CD4-positive, alpha-beta memory T cell (primary cell): ENCODE results near the gene VIP. TPM values are rescaled to one million over a fixed set of nuclear protein-coding genes. Genes with fewer than 3 reads are reported as not detected.

Source experiments
- CTCF ChIA-PET: fragments of 350-600 bp; sonication (Branson Sonifier 250); formaldehyde crosslinking; loops from one replicate; lab custom pipeline; 2021; ENCODE audit warnings: inconsistent platforms; ENCODE audit not compliant: partially characterized antibody; lab: Charles Lee
- POLR2A ChIA-PET: fragments of 350-600 bp; sonication (Branson Sonifier 250); formaldehyde crosslinking; loops from one replicate; lab custom pipeline; 2021; ENCODE audit not compliant: partially characterized antibody; lab: Charles Lee
- DNase-seq, 5 donors: peaks; one replicate each; pipeline versions ENCODE4 v3.0.0 to v3.0.0-alpha.2; 2020 to 2022; ENCODE audit warnings: mixed read lengths in 1 of 5
- H3K27ac ChIP-seq: one replicate; pipeline ENCODE4 v1.7.0; 2013; ENCODE audit warnings: low read depth, low read length
- H3K27me3 ChIP-seq: 2 replicates; pipeline ENCODE4 v1.7.0; 2013; ENCODE audit warnings: mild to moderate bottlenecking, low read length, moderate library complexity; ENCODE audit not compliant: insufficient read depth
- H3K36me3 ChIP-seq: 2 replicates; pipeline ENCODE4 v1.7.0; 2013; ENCODE audit warnings: mild to moderate bottlenecking, low read length, moderate library complexity; ENCODE audit not compliant: insufficient read depth
- H3K4me1 ChIP-seq: 2 replicates; pipeline ENCODE4 v1.7.0; 2013; ENCODE audit warnings: mild to moderate bottlenecking, low read length, moderate library complexity; ENCODE audit not compliant: insufficient read depth
- H3K4me3 ChIP-seq, 2 donors: one replicate each; pipeline ENCODE4 v1.7.0; 2013; ENCODE audit warnings: low read length in 2 of 2, mild to moderate bottlenecking in 1 of 2
- H3K9me3 ChIP-seq, 2 donors: one replicate each; pipeline ENCODE4 v1.7.0; 2013; ENCODE audit warnings: low read length in 2 of 2, control low read depth in 1 of 2; ENCODE audit not compliant: control insufficient read depth in 1 of 2
- H3K27ac Mint-ChIP-seq, 7 donors: one replicate each; pipeline ENCODE4 v1.8.0; 2020 to 2021; ENCODE audit warnings: mixed read lengths in 7 of 7, mild to moderate bottlenecking in 6 of 7, inconsistent platforms in 3 of 7, moderate library complexity in 3 of 7
- H3K27me3 Mint-ChIP-seq, 2 donors: one replicate each; pipeline ENCODE4 v1.8.0; 2020 to 2021; ENCODE audit warnings: mixed read lengths in 2 of 2
- H3K36me3 Mint-ChIP-seq, 2 donors: one replicate each; pipeline ENCODE4 v1.8.0; 2020 to 2021; ENCODE audit warnings: mixed read lengths in 2 of 2, inconsistent platforms in 1 of 2, mild to moderate bottlenecking in 1 of 2
- H3K4me1 Mint-ChIP-seq, 4 donors: one replicate each; pipeline ENCODE4 v1.8.0; 2020 to 2021; ENCODE audit warnings: mixed read lengths in 4 of 4, mild to moderate bottlenecking in 1 of 4
- H3K4me3 Mint-ChIP-seq, 8 donors: one replicate each; pipeline ENCODE4 v1.8.0; 2020 to 2021; ENCODE audit warnings: mixed read lengths in 8 of 8, mild to moderate bottlenecking in 7 of 8, moderate library complexity in 6 of 8, inconsistent platforms in 3 of 8
- H3K9me3 Mint-ChIP-seq, 8 donors: one replicate each; pipeline ENCODE4 v1.8.0; 2020 to 2021; ENCODE audit warnings: mixed read lengths in 8 of 8, mild to moderate bottlenecking in 5 of 8, inconsistent platforms in 3 of 8, moderate library complexity in 1 of 8
- intact Hi-C: fragments of 100-400 bp; cut with micrococcal nuclease; formaldehyde crosslinking; loops from one replicate; pipeline ENCODE4 v1.15.1; 2023
- polyA plus RNA-seq, 2 donors: library from polyadenylated mRNA; unstranded; fragments of 300-500 nt; fragmentation: Illumina TruSeq; gene quantifications; one replicate each; pipeline ENCODE4 v1.2.3, GENCODE V29; 2021
- total RNA-seq, 2 experiments: library from RNA; stranded (reverse); gene quantifications; one replicate each; pipeline ENCODE4 v1.2.3, GENCODE V29; 2021

The VIP gene
- total and polyA plus RNA-seq, 4 experiments from 2014 or later, result not detected

GRCh38 chr6:152721956-152722355, 28.6 kb upstream of the VIP start:
- Mint-ChIP-seq H3K9me3 (peaks cover 0 to 4% (median 0%) of the 10 kb centered on the region in 8 donors), H3K4me1 (no peaks in the 10 kb centered on the region), H3K27me3 (peaks cover 0 to 6% of the 10 kb centered on the region in 2 donors), H3K36me3 (no peaks in the 10 kb centered on the region), H3K4me3 (no peak overlapping the region), H3K27ac (no peak overlapping the region)
- POLR2A ChIA-PET, result no interaction called here
- DNase-seq, result no peak
- Histone ChIP-seq H3K36me3 (no peaks in the 10 kb centered on the region), H3K27me3 (no peaks in the 10 kb centered on the region), H3K9me3 (no peaks in the 10 kb centered on the region), H3K4me1 (no peaks in the 10 kb centered on the region), H3K4me3 (no peak overlapping the region), H3K27ac (no peak overlapping the region)
- CTCF ChIA-PET, result no interaction called here
- intact Hi-C loops, result no loop called here

DNA sequence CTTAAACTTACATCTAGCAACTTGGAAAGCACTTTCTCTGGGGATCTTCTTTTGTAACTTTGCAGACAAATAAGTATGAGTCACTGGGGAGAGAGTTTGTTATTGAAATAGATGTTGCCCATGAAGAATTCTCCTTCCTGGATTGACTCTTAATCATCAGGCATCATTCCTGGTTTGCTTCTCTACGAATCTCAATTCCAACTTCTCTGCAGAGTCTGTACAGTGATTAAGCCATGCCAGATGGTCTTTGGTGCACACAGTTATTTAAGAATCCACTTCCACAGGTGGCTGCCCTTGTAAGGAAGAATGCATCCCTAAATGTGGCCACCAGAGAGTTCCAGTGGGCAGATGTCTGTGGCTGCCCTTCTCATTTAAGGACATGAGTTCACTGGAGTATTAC, 27.2 kb upstream of the VIP start:
- H3K4me1 Mint-ChIP-seq, result no peaks in the 10 kb centered on the region
- no peak for DNase-seq
- ChIA-PET CTCF (no interaction called here), POLR2A (no interaction called here)
- Histone ChIP-seq H3K27ac (no peak overlapping the region), H3K4me3 (no peak overlapping the region), H3K36me3 (no peaks in the 10 kb centered on the region), H3K9me3 (no peaks in the 10 kb centered on the region), H3K4me1 (no peaks in the 10 kb centered on the region), H3K27me3 (no peaks in the 10 kb centered on the region)
- no peak overlapping the region for H3K4me3 Mint-ChIP-seq
- H3K27me3 Mint-ChIP-seq, result peaks cover 0 to 5% of the 10 kb centered on the region in 2 donors
- H3K27ac Mint-ChIP-seq, result no peak overlapping the region
- intact Hi-C loops, result no loop called here
- H3K9me3 Mint-ChIP-seq, result peaks cover 0 to 4% (median 2%) of the 10 kb centered on the region in 8 donors
- no peaks in the 10 kb centered on the region for H3K36me3 Mint-ChIP-seq

GRCh38 chr6:152726313-152726712, 24.3 kb upstream of the VIP start:
- Mint-ChIP-seq H3K27me3 (peaks cover 0 to 5% of the 10 kb centered on the region in 2 donors), H3K9me3 (peaks cover 0 to 4% (median 2%) of the 10 kb centered on the region in 8 donors), H3K4me3 (no peak overlapping the region), H3K36me3 (no peaks in the 10 kb centered on the region), H3K27ac (no peak overlapping the region), H3K4me1 (no peaks in the 10 kb centered on the region)
- no peaks in the 10 kb centered on the region for H3K4me1 ChIP-seq
- ChIA-PET CTCF (no interaction called here), POLR2A (no interaction called here)
- intact Hi-C loops, result no loop called here
- H3K27me3 ChIP-seq, result no peaks in the 10 kb centered on the region
- H3K36me3 ChIP-seq, result no peaks in the 10 kb centered on the region
- DNase-seq, result no peak
- no peak overlapping the region for H3K27ac ChIP-seq
- no peaks in the 10 kb centered on the region for H3K9me3 ChIP-seq
- no peak overlapping the region for H3K4me3 ChIP-seq

DNA sequence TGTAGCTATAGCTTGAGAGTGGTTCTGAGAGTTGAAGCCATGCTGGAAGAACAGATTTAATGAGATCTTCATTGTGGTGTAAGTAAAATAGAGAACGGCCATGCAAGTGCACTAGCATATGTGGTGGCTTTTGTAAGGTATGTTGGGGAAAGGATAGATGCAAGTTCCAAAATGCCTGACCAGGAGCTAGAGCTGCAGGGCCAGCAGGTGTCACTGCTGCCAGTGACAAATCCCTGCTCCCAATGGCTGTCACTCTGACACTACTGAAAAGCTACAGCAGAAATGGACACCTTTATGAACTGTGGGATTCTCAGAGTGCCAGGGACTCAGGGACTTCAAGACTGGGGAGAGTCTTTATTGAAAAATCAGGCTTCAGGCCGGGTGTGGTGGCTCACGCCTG, 23.1 kb upstream of the VIP start:
- peaks cover 0 to 6% (median 2%) of the 10 kb centered on the region in 8 donors for H3K9me3 Mint-ChIP-seq
- no peaks in the 10 kb centered on the region for H3K4me1 Mint-ChIP-seq
- intact Hi-C loops, result no loop called here

GRCh38 chr6:152734630-152735029, 16.0 kb upstream of the VIP start:
- H3K9me3 ChIP-seq, result no peaks in the 10 kb centered on the region
- no peaks in the 10 kb centered on the region for H3K27me3 ChIP-seq
- ChIA-PET POLR2A (no interaction called here), CTCF (no interaction called here)
- no peaks in the 10 kb centered on the region for H3K36me3 ChIP-seq
- H3K4me3 ChIP-seq, result no peak overlapping the region
- Mint-ChIP-seq H3K27ac (no peak overlapping the region), H3K27me3 (no peaks in the 10 kb centered on the region), H3K9me3 (peaks cover 0 to 9% (median 0%) of the 10 kb centered on the region in 8 donors), H3K4me3 (no peak overlapping the region), H3K4me1 (no peaks in the 10 kb centered on the region), H3K36me3 (no peaks in the 10 kb centered on the region)
- no peak for DNase-seq
- H3K4me1 ChIP-seq, result no peaks in the 10 kb centered on the region
- H3K27ac ChIP-seq, result no peak overlapping the region
- intact Hi-C loops, result no loop called here

More for the DNA sequence above, 23.1 kb upstream of the VIP start:
- H3K36me3 Mint-ChIP-seq, result no peaks in the 10 kb centered on the region
- DNase-seq, result no peak
- H3K36me3 ChIP-seq, result no peaks in the 10 kb centered on the region
- no peak overlapping the region for H3K27ac ChIP-seq
- no peaks in the 10 kb centered on the region for H3K4me1 ChIP-seq
- H3K4me3 Mint-ChIP-seq, result no peak overlapping the region
- CTCF ChIA-PET, result no interaction called here
- no peak overlapping the region for H3K4me3 ChIP-seq
- peaks cover 0 to 5% of the 10 kb centered on the region in 2 donors for H3K27me3 Mint-ChIP-seq
- H3K27me3 ChIP-seq, result no peaks in the 10 kb centered on the region
- no peak overlapping the region for H3K27ac Mint-ChIP-seq
- no peaks in the 10 kb centered on the region for H3K9me3 ChIP-seq
- POLR2A ChIA-PET, result no interaction called here

DNA sequence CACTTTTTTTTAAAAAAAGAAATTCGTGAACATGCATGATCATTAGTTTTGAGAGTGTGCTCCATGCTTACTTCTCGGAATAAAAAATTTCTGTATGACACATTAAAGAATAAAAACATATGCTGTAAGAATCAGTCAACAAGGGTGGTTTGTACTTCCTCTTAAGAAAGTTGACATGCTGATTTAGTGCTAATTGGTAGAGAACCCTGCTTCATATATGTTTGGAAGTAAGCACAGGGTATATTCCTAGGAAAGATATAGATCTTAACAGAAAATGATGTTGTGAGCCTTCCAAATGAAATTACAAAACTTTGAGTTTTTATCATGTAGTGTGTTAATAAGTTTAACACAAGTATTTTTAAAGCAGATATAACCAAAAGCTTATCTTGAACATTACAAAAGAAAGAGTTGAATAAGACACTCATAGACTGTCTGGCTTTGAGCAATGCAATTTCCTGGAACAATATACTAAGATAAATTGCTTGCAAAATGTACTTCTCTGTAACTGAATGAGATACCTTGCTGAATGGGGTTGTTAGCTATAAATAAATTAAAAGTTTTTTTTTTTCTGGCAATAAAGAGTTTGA, 13.8 kb upstream of the VIP start:
- Mint-ChIP-seq H3K4me1 (no peaks in the 10 kb centered on the region), H3K36me3 (no peaks in the 10 kb centered on the region), H3K27me3 (no peaks in the 10 kb centered on the region), H3K4me3 (no peak overlapping the region), H3K9me3 (peaks cover 0 to 9% (median 0%) of the 10 kb centered on the region in 8 donors), H3K27ac (no peak overlapping the region)
- H3K4me1 ChIP-seq, result no peaks in the 10 kb centered on the region
- no peak for DNase-seq
- ChIA-PET POLR2A (no interaction called here), CTCF (no interaction called here)
- H3K4me3 ChIP-seq, result no peak overlapping the region
- H3K27ac ChIP-seq, result no peak overlapping the region
- H3K9me3 ChIP-seq, result no peaks in the 10 kb centered on the region
- intact Hi-C loops, result no loop called here
- H3K36me3 ChIP-seq, result no peaks in the 10 kb centered on the region
- no peaks in the 10 kb centered on the region for H3K27me3 ChIP-seq

DNA sequence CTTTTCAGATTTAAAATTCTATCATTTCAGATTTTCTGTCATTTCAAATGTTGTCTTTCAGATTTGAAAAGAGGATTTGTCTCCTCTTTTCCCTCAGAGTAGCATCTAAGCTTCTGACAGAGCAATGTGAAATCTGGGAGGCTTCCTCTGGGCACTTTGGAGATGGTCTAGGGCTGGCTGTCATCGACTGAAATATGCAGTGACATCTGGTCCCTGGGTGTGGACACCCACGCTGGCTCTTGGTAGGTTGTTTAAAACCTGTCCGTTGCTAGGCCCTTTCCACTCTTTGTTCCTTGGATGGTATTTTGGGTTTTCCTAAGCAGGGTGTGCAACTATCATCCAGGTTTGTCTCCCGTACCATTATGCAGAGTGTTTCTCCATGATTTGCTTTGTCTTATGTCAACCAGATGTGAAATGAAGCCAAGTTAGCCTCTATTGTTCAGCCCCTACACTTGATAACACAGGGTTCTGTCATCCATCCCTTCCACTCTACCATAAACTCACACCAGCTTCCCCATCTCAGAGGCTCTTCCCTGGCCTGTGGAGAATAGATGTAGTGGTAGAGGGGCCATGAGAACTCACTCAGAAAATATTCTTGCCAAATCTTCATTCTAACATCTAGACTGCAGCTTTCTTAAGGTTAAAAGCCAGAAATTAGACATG, 5.0 kb upstream of the VIP start:
- Histone ChIP-seq H3K36me3 (no peaks in the 10 kb centered on the region), H3K4me1 (no peaks in the 10 kb centered on the region), H3K9me3 (no peaks in the 10 kb centered on the region), H3K27me3 (no peaks in the 10 kb centered on the region), H3K4me3 (no peak overlapping the region), H3K27ac (no peak overlapping the region)
- Mint-ChIP-seq H3K4me1 (no peaks in the 10 kb centered on the region), H3K9me3 (no peaks in the 10 kb centered on the region), H3K27me3 (peaks cover 3 to 7% of the 10 kb centered on the region in 2 donors), H3K27ac (no peak overlapping the region), H3K36me3 (no peaks in the 10 kb centered on the region), H3K4me3 (no peak overlapping the region)
- intact Hi-C loops, result no loop called here
- CTCF ChIA-PET, result no interaction called here
- DNase-seq, result no peak
- POLR2A ChIA-PET, result no interaction called here
